Tibial nerve (tissue), 3 donors: ENCODE results near the gene GDF10.

Experiments used
- CTCF ChIP-seq, 5 experiments: fragments of 200-600 bp in 3 of 5; fragments of 450-650 bp in 2 of 5; sonication (generic) in 3 of 5; IDR thresholded peaks; one replicate each; pipeline ENCODE4 v1.5.1; 2016 to 2019; ENCODE audit warnings: antibody characterized with exemption in 5 of 5, mild to moderate bottlenecking in 3 of 5, moderate library complexity in 2 of 5
- POLR2A ChIP-seq, 2 donors: fragments of 450-650 bp; IDR thresholded peaks; one replicate each; pipeline ENCODE4 v1.6.1; 2017; ENCODE audit warnings: antibody characterized with exemption in 2 of 2, mild to moderate bottlenecking in 2 of 2, moderate library complexity in 2 of 2

- TF ChIP-seq CTCF (IDR thresholded peaks at IDR 0.05) = no peak
- TF ChIP-seq POLR2A (IDR thresholded peaks at IDR 0.05) = no peak
These were observed 1.3 kb upstream of the GDF10 start for GRCh38 chr10:47298715-47299114.
